H1 (cell line): ENCODE results near the gene ALDH4A1. TPM values are rescaled to one million over a fixed set of nuclear protein-coding genes. Genes with fewer than 3 reads are reported as not detected.

ENCODE experiments used
- CTCF ChIA-PET: fragments of 300-600 bp; sonication (Branson Sonifier 250); formaldehyde crosslinking; loops from one replicate; lab custom pipeline; 2021; ENCODE audit not compliant: partially characterized antibody; lab: Charles Lee
- POLR2A ChIA-PET: fragments of 300-600 bp; sonication (Branson Sonifier 250); formaldehyde crosslinking; loops from one replicate; lab custom pipeline; 2021; ENCODE audit warnings: inconsistent platforms; ENCODE audit not compliant: partially characterized antibody; lab: Charles Lee
- DNase-seq, 2 experiments: peaks; one replicate each; pipeline versions ENCODE4 v3.0.0 to v3.0.0-alpha.2; 2010 to 2022; ENCODE audit warnings: low spot score in 2 of 2, low read depth in 1 of 2, mixed read lengths in 1 of 2
- FAIRE-seq: peaks from 2 replicates; lab custom pipeline; 2011; peaks lifted over from hg19 to GRCh38; lab: Jason Lieb, UNC
- H2AFZ ChIP-seq: 2 replicates; pipeline ENCODE4 v1.8.1; 2012; ENCODE audit warnings: low read length, inconsistent platforms
- H2AK5ac ChIP-seq: 2 replicates; pipeline ENCODE4 v1.6.1; 2013; ENCODE audit warnings: low read depth, low read length
- H2BK120ac ChIP-seq: replicated peaks from 2 replicates; pipeline ENCODE3; 2013; ENCODE audit warnings: low read depth, low read length, inconsistent platforms
- H2BK12ac ChIP-seq: 2 replicates; pipeline ENCODE4 v1.6.1; 2013; ENCODE audit warnings: low read depth, low read length
- H2BK15ac ChIP-seq: 2 replicates; pipeline ENCODE4 v1.6.1; 2013; ENCODE audit warnings: low read length
- H2BK20ac ChIP-seq: 2 replicates; pipeline ENCODE4 v1.6.1; 2013; ENCODE audit warnings: low read length
- H2BK5ac ChIP-seq: 2 replicates; pipeline ENCODE4 v1.6.1; 2013; ENCODE audit warnings: low read depth, low read length
- H3K14ac ChIP-seq: 2 replicates; pipeline ENCODE4 v1.6.1; 2013; ENCODE audit warnings: inconsistent platforms; ENCODE audit not compliant: insufficient read length
- H3K18ac ChIP-seq: 2 replicates; pipeline ENCODE4 v1.6.1; 2013; ENCODE audit warnings: low read length; ENCODE audit errors: extremely low read depth
- H3K23ac ChIP-seq: 2 replicates; pipeline ENCODE4 v1.6.1; 2013; ENCODE audit warnings: inconsistent platforms; ENCODE audit not compliant: insufficient read length
- H3K23me2 ChIP-seq: 2 replicates; pipeline ENCODE4 v1.6.1; 2013; ENCODE audit warnings: low read depth, low read length
- H3K27ac ChIP-seq: 2 replicates; pipeline ENCODE4 v1.6.1; 2011; ENCODE audit warnings: low read depth, low read length, inconsistent platforms
- H3K27me3 ChIP-seq, 4 experiments: replicated peaks in 1 of 4; 1 replicate in 1 of 4; 2 replicates in 3 of 4; pipeline versions ENCODE4 v1.6.1 to v1.8.1; 2011 to 2013; ENCODE audit warnings: low read length in 3 of 4, mild to moderate bottlenecking in 3 of 4, inconsistent platforms in 2 of 4, mixed read lengths in 2 of 4, moderate library complexity in 1 of 4; ENCODE audit not compliant: control insufficient read depth in 3 of 4, insufficient read depth in 3 of 4; ENCODE audit errors: extremely low read depth in 1 of 4
- H3K36me3 ChIP-seq, 4 experiments: 2 replicates each; pipeline versions ENCODE4 v1.6.1 to v1.8.1; 2011 to 2013; ENCODE audit warnings: mild to moderate bottlenecking in 4 of 4, low read length in 3 of 4, moderate library complexity in 2 of 4, control low read depth in 1 of 4, inconsistent platforms in 1 of 4; ENCODE audit not compliant: insufficient read depth in 4 of 4, control insufficient read depth in 2 of 4
- H3K4ac ChIP-seq: replicated peaks from 2 replicates; pipeline ENCODE3; 2013; ENCODE audit warnings: low read length, low read depth, mixed read lengths, inconsistent platforms; ENCODE audit not compliant: insufficient read length
- H3K4me1 ChIP-seq, 4 experiments: replicated peaks in 1 of 4; 1 replicate in 1 of 4; 2 replicates in 3 of 4; pipeline versions ENCODE4 v1.6.1 to v1.8.1; 2011 to 2013; ENCODE audit warnings: low read length in 3 of 4, inconsistent platforms in 2 of 4, mixed read lengths in 1 of 4; ENCODE audit not compliant: insufficient read depth in 4 of 4, control insufficient read depth in 3 of 4
- H3K4me2 ChIP-seq, 2 experiments: 2 replicates each; pipeline versions ENCODE4 v1.6.1 to v1.8.1; 2011 to 2013; ENCODE audit warnings: low read depth in 2 of 2, low read length in 2 of 2, control low read depth in 1 of 2, inconsistent platforms in 1 of 2, mild to moderate bottlenecking in 1 of 2; ENCODE audit not compliant: insufficient read depth in 1 of 2
- H3K4me3 ChIP-seq, 4 experiments: fragments of 200-600, 300-600 bp in 1 of 4; sonication (generic), shearing (Covaris generic), sonication (Bioruptor Twin) in 1 of 4; 2 replicates each; pipeline versions ENCODE4 v1.5.1 to v1.8.1; 2011 to 2016; ENCODE audit warnings: low read length in 4 of 4, low read depth in 3 of 4, control low read depth in 2 of 4, inconsistent platforms in 2 of 4, mild to moderate bottlenecking in 2 of 4, mixed read lengths in 1 of 4, moderate library complexity in 1 of 4; ENCODE audit not compliant: insufficient read depth in 2 of 4; ENCODE audit errors: extremely low read depth in 1 of 4
- H3K56ac ChIP-seq: replicated peaks from 2 replicates; pipeline ENCODE3; 2013; ENCODE audit warnings: low read depth, mild to moderate bottlenecking, mixed read lengths, low read length, inconsistent platforms; ENCODE audit not compliant: insufficient read length
- H3K79me1 ChIP-seq: 2 replicates; pipeline ENCODE4 v1.6.1; 2013; ENCODE audit warnings: low read depth, low read length, control low read depth
- H3K79me2 ChIP-seq, 2 experiments: 2 replicates each; pipeline versions ENCODE4 v1.6.1 to v1.8.1; 2012 to 2013; ENCODE audit warnings: low read length in 2 of 2, mild to moderate bottlenecking in 2 of 2, inconsistent platforms in 1 of 2; ENCODE audit not compliant: insufficient read depth in 2 of 2, control insufficient read depth in 1 of 2
- H3K9ac ChIP-seq, 4 experiments: replicated peaks in 1 of 4; 1 replicate in 1 of 4; 2 replicates in 3 of 4; pipeline versions ENCODE4 v1.6.1 to v1.8.1; 2011 to 2013; ENCODE audit warnings: low read depth in 3 of 4, low read length in 3 of 4, control low read depth in 2 of 4, mild to moderate bottlenecking in 2 of 4, moderate library complexity in 2 of 4, inconsistent platforms in 1 of 4; ENCODE audit errors: extremely low read depth in 1 of 4
- H3K9me3 ChIP-seq, 2 experiments: 2 replicates each; pipeline versions ENCODE4 v1.6.1 to v1.8.1; 2012 to 2013; ENCODE audit warnings: mild to moderate bottlenecking in 2 of 2, moderate library complexity in 2 of 2, control low read depth in 1 of 2, inconsistent platforms in 1 of 2, low read depth in 1 of 2, low read length in 1 of 2, mixed read lengths in 1 of 2; ENCODE audit not compliant: insufficient read depth in 2 of 2
- H4K20me1 ChIP-seq, 2 experiments: replicated peaks in 1 of 2; 2 replicates each; pipeline versions ENCODE3 to v1.8.1; 2011 to 2013; ENCODE audit warnings: inconsistent platforms in 2 of 2, low read length in 2 of 2, mild to moderate bottlenecking in 1 of 2; ENCODE audit not compliant: insufficient read depth in 2 of 2, control insufficient read depth in 1 of 2
- H4K5ac ChIP-seq: 2 replicates; pipeline ENCODE4 v1.6.1; 2013; ENCODE audit warnings: low read length, low read depth, mixed read lengths, inconsistent platforms; ENCODE audit not compliant: insufficient read length
- H4K8ac ChIP-seq: 2 replicates; pipeline ENCODE4 v1.8.0; 2013; ENCODE audit warnings: mild to moderate bottlenecking, moderate library complexity, low read length, inconsistent platforms; ENCODE audit not compliant: insufficient read depth; ENCODE audit errors: extremely low read depth
- H4K91ac ChIP-seq: replicated peaks from 2 replicates; pipeline ENCODE3; 2013; ENCODE audit warnings: low read length, mixed read lengths, inconsistent platforms; ENCODE audit not compliant: insufficient read length
- BCL11A ChIP-seq, 2 experiments: IDR thresholded peaks; one replicate each; pipeline ENCODE4 v1.6.1; 2011; ENCODE audit warnings: low read depth in 2 of 2, low read length in 2 of 2, mild to moderate bottlenecking in 2 of 2
- EGR1 ChIP-seq: IDR thresholded peaks from 2 replicates; pipeline ENCODE4 v1.6.1; 2011; ENCODE audit warnings: low read depth, low read length, borderline replicate concordance
- GABPA ChIP-seq: IDR thresholded peaks from 2 replicates; pipeline ENCODE4 v1.6.1; 2011; ENCODE audit warnings: mild to moderate bottlenecking, low read length, moderate library complexity, borderline replicate concordance; ENCODE audit not compliant: insufficient read depth
- JUN ChIP-seq: IDR thresholded peaks from 2 replicates; pipeline ENCODE4 v1.6.1; 2011; ENCODE audit warnings: low read depth, mild to moderate bottlenecking, improper control_type of control experiment, low read length
- SUZ12 ChIP-seq: fragments of 200-600 bp; sonication (generic); IDR thresholded peaks from 2 replicates; pipeline ENCODE4 v1.6.1; 2012; ENCODE audit warnings: mild to moderate bottlenecking, inconsistent platforms, low read length, moderate library complexity, mixed read lengths
- TAF7 ChIP-seq: optimal IDR thresholded peaks from 2 replicates; pipeline ENCODE3; 2011; ENCODE audit warnings: low read depth, mild to moderate bottlenecking, inconsistent platforms, low read length, moderate library complexity, borderline replicate concordance
- WGBS, 2 experiments: shearing (Covaris generic) in 1 of 2; methylation state at CpG; one replicate each; pipeline versions ENCODE4 v1.1.6 to v1.1.7; 2013 to 2015; ENCODE audit warnings: low lambda C conversion rate in 2 of 2, mixed read lengths in 2 of 2, inconsistent platforms in 1 of 2, low coverage in 1 of 2, missing lambda C conversion rate in 1 of 2; ENCODE audit not compliant: insufficient replicate concordance in 2 of 2, insufficient coverage in 1 of 2, insufficient read length in 1 of 2; ENCODE audit errors: extremely low coverage in 1 of 2, missing lambda C conversion rate in 1 of 2; 5-methylcytosine and 5-hydroxymethylcytosine counted together
- polyA plus RNA-seq, 7 experiments: library from polyadenylated mRNA; depleted of rRNA in 3 of 7; stranded (reverse) in 5 of 7; unstranded in 2 of 7; fragments of >200 nt in 5 of 7; fragments of 200-250 nt in 2 of 7; gene quantifications; 1 replicate in 5 of 7; 2 replicates in 1 of 7; 4 replicates in 1 of 7; pipeline versions ENCODE4 v1.2.1 to v1.2.3, GENCODE V29; 2011 to 2013; ENCODE audit warnings: missing spikeins in 2 of 7, mixed read lengths in 2 of 7
- total RNA-seq: library from RNA; stranded (reverse); fragmentation: NEBNext Ultra II Directional; extraction: Animal tissue kit (Norgen Biotek cat#: 25700); gene quantifications from 2 replicates; pipeline ENCODE4 v1.2.1, GENCODE V29; 2021
- TF ChIP-seq, protein P1 (sequence below): IDR thresholded peaks from 2 replicates; pipeline ENCODE4 v1.6.1; 2011; ENCODE audit warnings: low read length, improper control_type of control experiment
- TF ChIP-seq, protein P2 (sequence below): IDR thresholded peaks from 2 replicates; pipeline ENCODE4 v1.6.1; 2012; ENCODE audit warnings: inconsistent platforms
- TF ChIP-seq, protein P3 (sequence below): IDR thresholded peaks from 2 replicates; pipeline ENCODE4 v1.6.1; 2011; ENCODE audit warnings: low read depth, mild to moderate bottlenecking, low read length; ENCODE audit not compliant: insufficient read depth

ALDH4A1 gene
- total and polyA plus RNA-seq, 2 of the 8 experiments (the other 6 are each of a cell fraction or from before 2014, with no cell fraction given), result 30.3 to 35.9 TPM

DNA sequence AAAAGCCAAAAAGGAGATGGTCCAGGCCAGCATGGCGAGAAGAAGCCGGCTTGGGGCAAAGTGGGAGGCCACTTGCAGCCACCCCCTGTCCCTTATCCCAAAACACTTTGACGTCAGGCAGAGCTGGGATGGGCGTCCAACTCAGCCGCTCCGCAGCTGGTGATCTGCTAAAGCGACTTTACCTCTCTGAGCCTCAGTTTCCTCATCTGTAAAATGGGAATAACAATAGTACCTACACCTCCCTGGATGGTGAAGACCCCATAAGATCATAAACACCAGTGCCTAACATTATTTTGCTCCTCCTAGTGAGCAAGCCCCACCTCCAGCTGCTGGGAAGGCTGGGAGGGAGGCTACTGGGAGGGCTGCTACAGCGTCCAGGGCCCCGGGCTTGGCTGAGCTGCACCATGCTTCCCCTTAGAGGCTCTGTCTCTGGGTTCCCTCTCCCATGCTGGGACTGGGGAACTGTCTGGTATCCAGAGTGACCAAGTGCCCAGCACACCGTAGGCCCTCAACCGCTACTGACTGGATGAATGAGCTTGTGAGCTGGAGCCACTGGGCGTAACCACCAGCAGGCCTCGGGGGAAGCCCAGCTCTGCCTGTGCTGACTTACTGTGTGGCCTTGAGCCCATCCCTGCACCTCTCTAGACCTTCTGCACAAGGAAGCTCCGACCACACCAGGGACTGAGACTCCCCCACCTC is 35.8 kb upstream of the ALDH4A1 start:
- no peak overlapping the region for H2BK12ac ChIP-seq
- H3K4ac ChIP-seq, result no peak overlapping the region
- H3K27ac ChIP-seq, result no peak overlapping the region
- no peak overlapping the region for H3K4me2 ChIP-seq
- H3K79me1 ChIP-seq, result peaks cover 5% of the 10 kb centered on the region; the same call in 1 of the 2 replicates
- CTCF ChIA-PET, result interaction anchor here (1.0 to 12.8 kb wide), 8 partner anchors 11 to 34 kb away, joined by 3 to 105 read pairs (median 4); no protein-coding TSS in a partner anchor
- POLR2A ChIA-PET, result interaction anchor here (0.9 to 3.0 kb wide), 4 partner anchors 8 to 42 kb away, joined by 3 to 12 read pairs (median 4); no protein-coding TSS in a partner anchor
- H3K9ac ChIP-seq, result no peak overlapping the region; a peak in 2 of 7 replicates
- no peaks in the 10 kb centered on the region for H3K9me3 ChIP-seq
- TF ChIP-seq, protein P1, sequence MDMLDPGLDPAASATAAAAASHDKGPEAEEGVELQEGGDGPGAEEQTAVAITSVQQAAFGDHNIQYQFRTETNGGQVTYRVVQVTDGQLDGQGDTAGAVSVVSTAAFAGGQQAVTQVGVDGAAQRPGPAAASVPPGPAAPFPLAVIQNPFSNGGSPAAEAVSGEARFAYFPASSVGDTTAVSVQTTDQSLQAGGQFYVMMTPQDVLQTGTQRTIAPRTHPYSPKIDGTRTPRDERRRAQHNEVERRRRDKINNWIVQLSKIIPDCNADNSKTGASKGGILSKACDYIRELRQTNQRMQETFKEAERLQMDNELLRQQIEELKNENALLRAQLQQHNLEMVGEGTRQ, result no peak
- TF ChIP-seq, protein P2, sequence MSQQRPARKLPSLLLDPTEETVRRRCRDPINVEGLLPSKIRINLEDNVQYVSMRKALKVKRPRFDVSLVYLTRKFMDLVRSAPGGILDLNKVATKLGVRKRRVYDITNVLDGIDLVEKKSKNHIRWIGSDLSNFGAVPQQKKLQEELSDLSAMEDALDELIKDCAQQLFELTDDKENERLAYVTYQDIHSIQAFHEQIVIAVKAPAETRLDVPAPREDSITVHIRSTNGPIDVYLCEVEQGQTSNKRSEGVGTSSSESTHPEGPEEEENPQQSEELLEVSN, result no peak
- TF ChIP-seq EGR1 (no peak), TAF7 (no peak), JUN (no peak), BCL11A (IDR thresholded peaks at IDR 0.05; ENCODE audit: low read depth in 2 of 2, low read length in 2 of 2) (no peak), SUZ12 (no peak), GABPA (no peak)
- TF ChIP-seq, protein P3, sequence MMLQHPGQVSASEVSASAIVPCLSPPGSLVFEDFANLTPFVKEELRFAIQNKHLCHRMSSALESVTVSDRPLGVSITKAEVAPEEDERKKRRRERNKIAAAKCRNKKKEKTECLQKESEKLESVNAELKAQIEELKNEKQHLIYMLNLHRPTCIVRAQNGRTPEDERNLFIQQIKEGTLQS, result no peak
- H2AFZ ChIP-seq, result no peak overlapping the region
- H4K5ac ChIP-seq, result no peak overlapping the region
- no peak overlapping the region for H4K91ac ChIP-seq
- no peaks in the 10 kb centered on the region; a peak in 1 of 4 replicates for H3K79me2 ChIP-seq
- H3K18ac ChIP-seq, result 0 out of 2 replicates have a peak overlapping the region, but pooled peaks have one; percentile 38
- H2BK5ac ChIP-seq, result 0 out of 2 replicates have a peak overlapping the region, but pooled peaks have one; percentile 39
- H3K36me3 ChIP-seq, result no peaks in the 10 kb centered on the region
- H2BK120ac ChIP-seq, result no peak overlapping the region
- no peak overlapping the region for H3K14ac ChIP-seq
- 81% methylated on average over 14 of the region's 14 CpGs; no CpG with 5 or more reads in 1 of the 2 experiments for WGBS, 2 experiments
- DNase-seq (no peak), FAIRE-seq (no peak)
- H3K4me1 ChIP-seq, result peaks cover 4 to 36% (median 25%) of the 10 kb centered on the region in 4 experiments
- H3K23ac ChIP-seq, result no peak overlapping the region
- H2BK15ac ChIP-seq, result no peak overlapping the region
- H2BK20ac ChIP-seq, result no peak overlapping the region; the same call in 1 of the 2 replicates
- H3K56ac ChIP-seq, result no peak overlapping the region
- H3K27me3 ChIP-seq, result no peaks in the 10 kb centered on the region
- peaks cover 0 to 2% of the 10 kb centered on the region in 2 experiments for H4K20me1 ChIP-seq
- H2AK5ac ChIP-seq, result peak overlapping the region; percentile 75; the same call in 1 of the 2 replicates
- H4K8ac ChIP-seq, result no peak overlapping the region
- no peak overlapping the region for H3K4me3 ChIP-seq
- H3K23me2 ChIP-seq, result no peaks in the 10 kb centered on the region
